H9 (cell line): ENCODE data around the gene ATP8A1. TPM values are rescaled to one million over a fixed set of nuclear protein-coding genes. Genes with fewer than 3 reads are reported as not detected.

Source experiments
- DNase-seq: peaks from one replicate; pipeline ENCODE4 v3.0.0-alpha.2; 2017
- H2AFZ ChIP-seq: one replicate; pipeline ENCODE4 v1.6.1; 2013; ENCODE audit warnings: mild to moderate bottlenecking, low read length, control low read depth, moderate library complexity
- H2AK5ac ChIP-seq: 2 replicates; pipeline ENCODE4 v1.6.1; 2013; ENCODE audit warnings: low read length, control low read depth, mixed read lengths; ENCODE audit not compliant: insufficient read length
- H2BK120ac ChIP-seq: one replicate; pipeline ENCODE4 v1.6.1; 2013; ENCODE audit warnings: low read depth, mild to moderate bottlenecking, low read length, control low read depth, inconsistent platforms; ENCODE audit not compliant: poor library complexity, severe bottlenecking
- H2BK12ac ChIP-seq: 2 replicates; pipeline ENCODE4 v1.6.1; 2013; ENCODE audit warnings: low read length, control low read depth, mixed read lengths, low read depth; ENCODE audit not compliant: insufficient read length
- H2BK15ac ChIP-seq: 2 replicates; pipeline ENCODE4 v1.6.1; 2013; ENCODE audit warnings: low read depth, low read length, control low read depth
- H2BK20ac ChIP-seq: one replicate; pipeline ENCODE4 v1.6.1; 2013; ENCODE audit warnings: low read depth, mild to moderate bottlenecking, low read length, control low read depth, inconsistent platforms; ENCODE audit not compliant: poor library complexity, severe bottlenecking
- H2BK5ac ChIP-seq: 2 replicates; pipeline ENCODE4 v1.6.1; 2013; ENCODE audit warnings: low read length, control low read depth, mixed read lengths; ENCODE audit not compliant: insufficient read length
- H3K14ac ChIP-seq: 2 replicates; pipeline ENCODE4 v1.6.1; 2013; ENCODE audit warnings: low read length, control low read depth; ENCODE audit not compliant: insufficient read depth
- H3K18ac ChIP-seq: 2 replicates; pipeline ENCODE4 v1.6.1; 2013; ENCODE audit warnings: low read depth, mild to moderate bottlenecking, mixed read lengths, low read length, control low read depth; ENCODE audit not compliant: insufficient read length
- H3K23ac ChIP-seq: 2 replicates; pipeline ENCODE4 v1.6.1; 2013; ENCODE audit warnings: low read length, control low read depth, mixed read lengths, low read depth; ENCODE audit not compliant: insufficient read length
- H3K23me2 ChIP-seq: 2 replicates; pipeline ENCODE4 v1.6.1; 2013; ENCODE audit warnings: low read depth, mild to moderate bottlenecking, mixed read lengths, low read length, control low read depth; ENCODE audit not compliant: insufficient read length, poor library complexity, severe bottlenecking
- H3K27ac ChIP-seq: 2 replicates; pipeline ENCODE4 v1.5.1; 2013; ENCODE audit warnings: low read length, control low read depth, mixed read lengths, low read depth; ENCODE audit not compliant: insufficient read length
- H3K27me3 ChIP-seq: 2 replicates; pipeline ENCODE4 v1.6.1; 2013; ENCODE audit warnings: low read length, control low read depth, inconsistent platforms; ENCODE audit not compliant: insufficient read depth
- H3K4ac ChIP-seq: 2 replicates; pipeline ENCODE4 v1.6.1; 2013; ENCODE audit warnings: low read depth, mild to moderate bottlenecking, control low read depth, inconsistent platforms, low read length, moderate library complexity
- H3K4me1 ChIP-seq: 2 replicates; pipeline ENCODE4 v1.6.1; 2013; ENCODE audit warnings: low read length, control low read depth, inconsistent platforms; ENCODE audit not compliant: insufficient read depth
- H3K4me2 ChIP-seq: 2 replicates; pipeline ENCODE4 v1.6.1; 2013; ENCODE audit warnings: low read length, control low read depth, mixed read lengths; ENCODE audit not compliant: insufficient read length, insufficient read depth
- H3K56ac ChIP-seq: 2 replicates; pipeline ENCODE4 v1.6.1; 2013; ENCODE audit warnings: low read depth, mild to moderate bottlenecking, mixed read lengths, low read length, control low read depth; ENCODE audit not compliant: insufficient read length
- H3K79me1 ChIP-seq: 2 replicates; pipeline ENCODE4 v1.6.1; 2013; ENCODE audit warnings: low read depth, mild to moderate bottlenecking, moderate library complexity, low read length, control low read depth, inconsistent platforms; ENCODE audit not compliant: insufficient read depth, poor library complexity, severe bottlenecking
- H3K79me2 ChIP-seq: 2 replicates; pipeline ENCODE4 v1.6.1; 2013; ENCODE audit warnings: low read length, control low read depth, inconsistent platforms; ENCODE audit not compliant: insufficient read depth
- H3K9ac ChIP-seq: 2 replicates; pipeline ENCODE4 v1.6.1; 2013; ENCODE audit warnings: low read length, control low read depth, mixed read lengths; ENCODE audit not compliant: insufficient read length; ENCODE audit errors: extremely low read depth
- H3K9me3 ChIP-seq: one replicate; pipeline ENCODE4 v1.6.1; 2013; ENCODE audit warnings: low read depth, low read length, inconsistent platforms; ENCODE audit not compliant: control insufficient read depth
- H3T11ph ChIP-seq: one replicate; pipeline ENCODE4 v1.6.1; 2013; ENCODE audit warnings: mild to moderate bottlenecking, low read length, control low read depth, inconsistent platforms
- H4K20me1 ChIP-seq: one replicate; pipeline ENCODE4 v1.6.1; 2013; ENCODE audit not compliant: control insufficient read depth, insufficient read length, insufficient read depth
- H4K5ac ChIP-seq: 2 replicates; pipeline ENCODE4 v1.6.1; 2013; ENCODE audit warnings: low read depth, mild to moderate bottlenecking, mixed read lengths, low read length, control low read depth; ENCODE audit not compliant: insufficient read length
- H4K8ac ChIP-seq: replicated peaks from 2 replicates; pipeline ENCODE4 v1.6.1; 2013; ENCODE audit warnings: low read length, control low read depth, mixed read lengths, low read depth; ENCODE audit not compliant: insufficient read length
- H4K91ac ChIP-seq: 2 replicates; pipeline ENCODE4 v1.6.1; 2013; ENCODE audit warnings: low read depth, mild to moderate bottlenecking, moderate library complexity, mixed read lengths, low read length, control low read depth; ENCODE audit not compliant: insufficient read length
- H3K27ac Mint-ChIP-seq, 3 experiments: 2 replicates in 2 of 3; 3 replicates in 1 of 3; pipeline ENCODE4 v1.8.0; 2020 to 2021; ENCODE audit warnings: mixed read lengths in 3 of 3, mild to moderate bottlenecking in 1 of 3, moderate library complexity in 1 of 3
- H3K27me3 Mint-ChIP-seq: 2 replicates; pipeline ENCODE4 v1.8.0; 2021; ENCODE audit warnings: low read depth, mild to moderate bottlenecking, moderate library complexity, mixed read lengths
- H3K36me3 Mint-ChIP-seq, 3 experiments: 2 replicates in 2 of 3; 3 replicates in 1 of 3; pipeline ENCODE4 v1.8.0; 2020 to 2021; ENCODE audit warnings: low read depth in 3 of 3, mixed read lengths in 3 of 3; ENCODE audit not compliant: insufficient read depth in 1 of 3
- H3K4me1 Mint-ChIP-seq, 2 experiments: 2 replicates each; pipeline ENCODE4 v1.8.0; 2020; ENCODE audit warnings: mixed read lengths in 2 of 2
- H3K4me3 Mint-ChIP-seq, 2 experiments: 2 replicates in 1 of 2; 3 replicates in 1 of 2; pipeline ENCODE4 v1.8.0; 2020 to 2021; ENCODE audit warnings: mild to moderate bottlenecking in 2 of 2, mixed read lengths in 2 of 2, moderate library complexity in 1 of 2
- H3K9me3 Mint-ChIP-seq, 2 experiments: 2 replicates in 1 of 2; 3 replicates in 1 of 2; pipeline ENCODE4 v1.8.0; 2020; ENCODE audit warnings: mild to moderate bottlenecking in 2 of 2, mixed read lengths in 2 of 2, moderate library complexity in 1 of 2
- CTCF ChIP-seq: fragments of 200-600 bp; sonication (generic); conservative IDR thresholded peaks from 3 replicates; pipeline ENCODE4 v1.8.0; 2021; ENCODE audit warnings: antibody characterized with exemption, mild to moderate bottlenecking
- total RNA-seq: library from RNA; stranded (reverse); gene quantifications from 2 replicates; pipeline ENCODE4 v1.2.1, GENCODE V29; 2021

The ATP8A1 gene
- total RNA-seq, 1 experiment from 2014 or later, result 5.1 TPM

GRCh38 chr4:42637867-42638266 is 19.0 kb downstream of the ATP8A1 start:
- H2AK5ac ChIP-seq, result no peak overlapping the region
- no peak overlapping the region for H2BK120ac ChIP-seq
- H3K4me1 Mint-ChIP-seq, result peaks cover 5 to 12% of the 10 kb centered on the region in 2 experiments; a peak in 3 of 4 replicates
- no peaks in the 10 kb centered on the region for H3K9me3 Mint-ChIP-seq
- no peak for TF ChIP-seq CTCF
- no peaks in the 10 kb centered on the region for H3K36me3 Mint-ChIP-seq
- H3K4me3 Mint-ChIP-seq, result no peak overlapping the region
- H2AFZ ChIP-seq, result no peak overlapping the region
- H3K27ac Mint-ChIP-seq, result no peak overlapping the region
- no peaks in the 10 kb centered on the region for H3K27me3 ChIP-seq
- no peaks in the 10 kb centered on the region for H3K79me1 ChIP-seq
- H3K18ac ChIP-seq, result no peak overlapping the region
- H3K56ac ChIP-seq, result no peak overlapping the region
- no peak for DNase-seq
- no peak overlapping the region for H3K27ac ChIP-seq
- H3K23me2 ChIP-seq, result no peaks in the 10 kb centered on the region
- no peak overlapping the region for H3K14ac ChIP-seq
- no peak overlapping the region for H3K23ac ChIP-seq
- H3T11ph ChIP-seq, result no peak overlapping the region
- no peak overlapping the region for H2BK15ac ChIP-seq
- no peak overlapping the region for H3K4ac ChIP-seq
- H3K9ac ChIP-seq, result no peak overlapping the region
- H4K91ac ChIP-seq, result no peak overlapping the region
- no peak overlapping the region for H2BK12ac ChIP-seq
- H4K5ac ChIP-seq, result no peak overlapping the region
- no peak overlapping the region for H4K8ac ChIP-seq
- no peaks in the 10 kb centered on the region for H3K27me3 Mint-ChIP-seq
- no peak overlapping the region for H2BK5ac ChIP-seq
- H2BK20ac ChIP-seq, result no peak overlapping the region
- no peaks in the 10 kb centered on the region for H3K9me3 ChIP-seq
- no peaks in the 10 kb centered on the region for H3K4me1 ChIP-seq
- no peaks in the 10 kb centered on the region for H3K79me2 ChIP-seq
- H3K4me2 ChIP-seq, result no peak overlapping the region
- H4K20me1 ChIP-seq, result no peaks in the 10 kb centered on the region
